ENCODE measurements around the gene TRMT44.

Gene TRMT44

DNA sequence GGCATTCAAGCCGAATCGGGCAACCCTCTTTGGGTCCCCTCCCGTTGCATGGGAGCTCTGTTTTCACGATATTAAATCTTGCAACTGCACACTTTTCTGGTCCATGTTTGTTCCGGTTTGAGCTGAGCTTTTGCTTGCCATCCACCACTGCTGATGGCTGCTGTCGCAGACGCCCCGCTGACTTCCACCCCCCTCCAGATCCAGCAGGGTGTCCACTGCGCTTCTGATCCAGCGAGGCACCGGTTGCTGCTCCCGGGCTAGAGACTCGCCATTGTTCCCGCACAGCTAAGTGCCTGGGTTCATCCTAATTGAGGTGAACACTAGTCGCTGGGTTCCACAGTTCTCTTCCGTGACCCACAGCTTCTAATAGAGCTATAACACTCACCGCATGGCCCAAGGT is 13.3 kb upstream of the TRMT44 start:
- no peak overlapping the region for H3K27ac ChIP-seq

DNA sequence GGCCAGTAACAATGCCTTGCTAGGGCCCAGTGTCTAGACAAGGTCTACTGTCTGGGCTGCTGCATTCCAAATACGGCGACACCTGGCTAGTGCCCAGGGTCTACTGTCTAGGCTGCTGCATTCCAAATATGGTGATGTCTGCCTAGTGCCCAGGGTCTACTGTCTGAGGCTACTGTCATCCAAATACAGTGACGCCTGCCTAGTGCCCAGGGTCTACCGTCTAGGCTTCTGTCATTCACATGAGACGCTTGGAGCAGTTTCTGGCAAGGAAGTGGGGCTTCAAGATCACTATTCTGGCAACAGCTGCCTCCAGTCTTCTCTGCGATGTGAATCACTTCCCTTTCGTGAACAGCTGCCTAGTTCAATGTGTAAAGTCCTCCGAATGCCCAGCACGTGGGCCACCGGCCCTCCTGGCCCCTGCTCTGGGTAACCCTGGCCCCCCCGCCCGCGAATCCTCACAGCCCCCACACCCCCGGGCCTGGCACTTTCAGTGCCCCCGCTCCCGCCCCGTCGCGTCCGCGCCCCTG is 12.8 kb upstream of the TRMT44 start:
- TF ChIP-seq, protein P1, sequence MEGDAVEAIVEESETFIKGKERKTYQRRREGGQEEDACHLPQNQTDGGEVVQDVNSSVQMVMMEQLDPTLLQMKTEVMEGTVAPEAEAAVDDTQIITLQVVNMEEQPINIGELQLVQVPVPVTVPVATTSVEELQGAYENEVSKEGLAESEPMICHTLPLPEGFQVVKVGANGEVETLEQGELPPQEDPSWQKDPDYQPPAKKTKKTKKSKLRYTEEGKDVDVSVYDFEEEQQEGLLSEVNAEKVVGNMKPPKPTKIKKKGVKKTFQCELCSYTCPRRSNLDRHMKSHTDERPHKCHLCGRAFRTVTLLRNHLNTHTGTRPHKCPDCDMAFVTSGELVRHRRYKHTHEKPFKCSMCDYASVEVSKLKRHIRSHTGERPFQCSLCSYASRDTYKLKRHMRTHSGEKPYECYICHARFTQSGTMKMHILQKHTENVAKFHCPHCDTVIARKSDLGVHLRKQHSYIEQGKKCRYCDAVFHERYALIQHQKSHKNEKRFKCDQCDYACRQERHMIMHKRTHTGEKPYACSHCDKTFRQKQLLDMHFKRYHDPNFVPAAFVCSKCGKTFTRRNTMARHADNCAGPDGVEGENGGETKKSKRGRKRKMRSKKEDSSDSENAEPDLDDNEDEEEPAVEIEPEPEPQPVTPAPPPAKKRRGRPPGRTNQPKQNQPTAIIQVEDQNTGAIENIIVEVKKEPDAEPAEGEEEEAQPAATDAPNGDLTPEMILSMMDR (IDR thresholded peaks at IDR 0.05) = no peak
- no peak for TF ChIP-seq ZFX (IDR thresholded peaks at IDR 0.05; ENCODE audit: borderline replicate concordance)
- 0 out of 2 replicates have a peak overlapping the region, but pooled peaks have one; percentile 29 for H3K27ac ChIP-seq

More for the DNA sequence above, 13.3 kb upstream of the TRMT44 start:
- TF ChIP-seq, protein P1 (IDR thresholded peaks at IDR 0.05) = no peak
- no peak for TF ChIP-seq ZFX (IDR thresholded peaks at IDR 0.05; ENCODE audit: borderline replicate concordance)

DNA sequence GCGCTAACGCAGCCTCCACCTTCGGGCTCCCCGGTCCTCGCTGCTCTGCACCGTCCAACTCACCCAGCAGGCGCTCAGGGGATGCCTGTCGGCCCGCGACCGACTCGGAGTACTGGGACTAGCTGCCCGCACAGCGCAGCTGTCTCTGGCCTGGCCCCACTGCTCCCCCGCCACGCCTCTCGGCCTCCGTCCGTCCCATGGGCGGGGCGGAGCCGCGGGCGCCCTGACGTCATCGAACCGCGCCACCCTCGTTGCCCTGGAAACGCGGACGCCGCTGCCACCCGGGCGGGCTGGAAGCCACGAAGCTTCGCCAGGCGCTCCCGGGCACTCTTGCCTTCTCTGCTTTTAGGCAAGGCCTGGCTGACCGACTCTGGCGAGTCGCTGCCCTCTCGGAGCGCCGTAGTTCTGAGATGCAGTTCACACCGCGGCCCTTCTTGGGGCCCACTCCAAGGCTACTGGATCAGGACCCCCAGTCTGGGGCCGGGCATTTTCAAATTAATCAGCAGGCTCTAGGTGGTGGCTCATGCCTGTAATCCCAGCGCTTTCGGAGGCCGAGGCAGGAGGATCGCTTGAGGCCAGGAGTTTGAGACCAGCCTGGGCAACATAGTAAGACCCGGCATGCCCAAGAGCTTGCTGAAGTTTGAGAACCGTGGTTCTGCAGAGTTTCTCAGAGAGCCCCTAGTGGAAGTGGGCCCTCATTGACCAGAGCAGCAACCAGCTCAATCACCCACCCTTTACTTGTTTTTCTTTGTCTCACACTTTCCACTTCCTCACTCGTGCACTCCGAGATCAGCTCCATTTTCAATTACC is 12.1 kb upstream of the TRMT44 start:
- H3K27ac ChIP-seq = 0 out of 2 replicates have a peak overlapping the region, but pooled peaks have one; percentile 29
- TF ChIP-seq ZFX (IDR thresholded peaks at IDR 0.05; ENCODE audit: borderline replicate concordance) = no peak
- TF ChIP-seq, protein P1 (IDR thresholded peaks at IDR 0.05) = 0 out of 2 replicates have a peak, but pooled peaks have one; percentile 34

DNA sequence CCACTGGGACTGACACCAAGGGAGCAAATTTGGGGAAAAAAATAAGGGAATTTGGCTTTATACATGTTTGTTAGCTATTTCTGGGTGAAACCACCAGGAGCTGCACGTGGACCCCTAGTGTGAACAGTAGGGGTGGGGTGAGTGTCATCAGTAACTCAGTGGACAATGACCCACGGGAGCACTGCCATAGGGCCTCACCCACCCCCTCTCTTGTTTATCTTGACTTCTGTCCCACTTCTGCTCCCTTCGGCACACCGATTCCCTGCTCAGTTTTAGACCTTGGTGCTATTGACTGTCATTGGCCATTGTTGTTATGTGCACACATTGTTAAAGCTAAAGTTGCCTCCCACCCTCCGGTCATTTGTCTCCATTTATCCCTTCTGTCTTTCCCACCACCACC is 9.0 kb upstream of the TRMT44 start:
- TF ChIP-seq, protein P1 (IDR thresholded peaks at IDR 0.05) = no peak
- no peak for TF ChIP-seq ZFX (IDR thresholded peaks at IDR 0.05; ENCODE audit: borderline replicate concordance)
- H3K27ac ChIP-seq = no peak overlapping the region

DNA sequence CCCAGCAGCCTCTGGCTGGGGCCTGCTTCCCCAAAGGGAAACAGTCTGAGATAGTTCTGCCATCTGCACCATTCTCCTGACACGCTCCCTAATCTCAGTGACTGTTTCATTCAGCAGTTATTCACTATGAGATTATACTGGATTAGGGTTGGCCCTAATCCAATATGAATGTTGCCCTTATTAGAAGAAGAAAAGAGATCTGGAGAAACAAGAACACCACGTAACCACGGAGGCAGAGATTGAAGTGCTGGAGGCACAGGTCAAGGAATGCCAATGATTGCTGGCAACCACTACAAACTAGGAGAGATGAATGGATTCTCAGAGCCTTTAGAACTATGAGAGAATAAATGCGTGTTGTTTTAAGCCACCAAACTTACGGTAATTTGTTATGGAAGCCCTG is 7.4 kb upstream of the TRMT44 start:
- TF ChIP-seq ZFX (IDR thresholded peaks at IDR 0.05; ENCODE audit: borderline replicate concordance) = no peak
- TF ChIP-seq, protein P1 (IDR thresholded peaks at IDR 0.05) = no peak
- no peak overlapping the region for H3K27ac ChIP-seq

DNA sequence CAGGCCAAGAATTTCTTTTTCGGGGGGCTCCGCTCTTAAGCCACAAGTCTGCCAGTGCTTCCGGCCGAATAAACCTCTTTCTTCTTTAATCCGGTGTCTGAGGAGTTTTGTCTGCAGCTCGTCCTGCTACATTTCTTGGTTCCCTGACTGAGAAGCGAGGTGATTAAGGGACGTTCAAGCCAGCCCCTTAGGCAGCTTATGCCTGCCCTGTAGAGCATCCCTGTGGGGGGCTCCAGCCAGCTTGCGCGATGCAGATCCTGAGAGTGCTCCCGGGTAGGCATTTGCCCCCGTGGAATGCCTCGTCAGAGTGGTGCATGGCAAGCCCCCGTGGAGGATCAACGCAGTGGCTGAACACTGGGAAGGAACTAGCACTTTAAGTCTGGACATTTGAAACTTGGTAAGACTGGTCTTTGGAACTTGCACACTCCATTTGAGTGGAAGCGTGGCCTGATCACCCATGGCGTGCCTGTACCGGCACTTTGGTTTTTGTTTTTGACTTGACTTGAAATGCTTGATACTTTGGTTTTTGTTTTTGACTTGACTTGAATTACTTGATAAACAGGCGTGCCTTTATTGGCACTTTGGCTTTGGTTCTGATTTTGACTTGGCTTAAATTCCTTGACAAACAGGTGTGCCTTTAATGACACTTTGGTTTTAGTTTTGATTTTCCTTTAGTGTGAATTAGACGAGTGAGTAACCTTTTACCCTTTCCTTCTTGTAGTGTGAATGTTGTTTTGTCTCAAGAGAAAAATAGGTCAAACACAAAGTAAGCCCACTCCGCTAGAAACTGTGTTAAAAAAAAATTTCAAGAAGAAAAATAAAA is 6.1 kb upstream of the TRMT44 start:
- TF ChIP-seq ZFX (IDR thresholded peaks at IDR 0.05; ENCODE audit: borderline replicate concordance) = no peak
- TF ChIP-seq, protein P1 (IDR thresholded peaks at IDR 0.05) = no peak
- H3K27ac ChIP-seq = no peak overlapping the region
